HCT116 (cell line): ENCODE results near the gene BCO2. TPM values are rescaled to one million over a fixed set of nuclear protein-coding genes. Genes with fewer than 3 reads are reported as not detected.

Experiments used
- ATAC-seq: fragments of 200-7000 bp; cut with Tn5 transposase; 2 replicates; pipeline ENCODE4 v1.9.1; 2020; ENCODE audit warnings: mild to moderate bottlenecking, moderate library complexity
- BruUV-seq: library from RNA; stranded (reverse); fragments of 400-500 nt; replicated peaks from 2 replicates; lab custom pipeline; 2021; lab: Mats Ljungman, UMichigan
- CTCF ChIA-PET: fragments of 300-600 bp; sonication (Branson Sonifier 250); formaldehyde crosslinking; loops from one replicate; lab custom pipeline; 2021; ENCODE audit warnings: antibody characterized with exemption; lab: Charles Lee
- POLR2A ChIA-PET: fragments of 300-600, 350-600 bp; sonication (Branson Sonifier 250); formaldehyde crosslinking; loops from one replicate; lab custom pipeline; 2021; ENCODE audit warnings: antibody characterized with exemption; lab: Charles Lee
- RAD21 ChIA-PET, 2 experiments: fragments of 300-600 bp; sonication (Branson Sonifier 250); formaldehyde crosslinking; loops; one replicate each; lab custom pipeline; 2023; ENCODE audit warnings: low total read pairs in 2 of 2; ENCODE audit not compliant: uncharacterized antibody in 2 of 2, unreplicated experiment in 2 of 2, low non-redundant PET in 1 of 2; lab: Charles Lee
- DNase-seq: peaks from one replicate; pipeline ENCODE4 v3.0.0-alpha.2; 2010; ENCODE audit warnings: low read depth, low spot score
- H2AFZ ChIP-seq: fragments of 200-600 bp; shearing (Covaris generic), sonication (generic); 2 replicates; pipeline ENCODE4 v1.6.1; 2017; ENCODE audit warnings: low read depth, mixed run types, mixed read lengths, antibody characterized with exemption, low read length; ENCODE audit not compliant: poor library complexity, severe bottlenecking
- H3K27ac ChIP-seq: 2 replicates; pipeline ENCODE4 v1.5.1; 2012; ENCODE audit warnings: low read depth, low read length
- H3K27me3 ChIP-seq: fragments of 200-600 bp; sonication (generic); 2 replicates; pipeline ENCODE4 v1.6.1; 2016; ENCODE audit warnings: mixed run types, low read length, mixed read lengths; ENCODE audit not compliant: insufficient read depth
- H3K36me3 ChIP-seq, 2 experiments: fragments of 200-500 bp in 1 of 2; fragments of 200-600 bp in 1 of 2; sonication (Bioruptor generic) in 1 of 2; sonication (generic) in 1 of 2; 2 replicates each; pipeline versions ENCODE4 v1.5.1 to v1.6.1; 2014 to 2016; ENCODE audit warnings: low read length in 2 of 2, inconsistent platforms in 1 of 2, mixed read lengths in 1 of 2, mixed run types in 1 of 2; ENCODE audit not compliant: insufficient read depth in 2 of 2, control insufficient read depth in 1 of 2
- H3K4me1 ChIP-seq, 2 experiments: fragments of 200-600 bp in 1 of 2; sonication (generic) in 1 of 2; 2 replicates each; pipeline versions ENCODE4 v1.5.1 to v1.6.1; 2012 to 2017; ENCODE audit warnings: low read length in 2 of 2, inconsistent platforms in 1 of 2, mild to moderate bottlenecking in 1 of 2, mixed read lengths in 1 of 2, mixed run types in 1 of 2, moderate library complexity in 1 of 2; ENCODE audit not compliant: insufficient read depth in 2 of 2, control insufficient read depth in 1 of 2
- H3K4me2 ChIP-seq: fragments of 200-600 bp; sonication (generic); 2 replicates; pipeline ENCODE4 v1.6.1; 2017; ENCODE audit warnings: mixed run types, low read length, mixed read lengths
- H3K4me3 ChIP-seq, 2 experiments: fragments of 200-600 bp in 1 of 2; sonication (generic) in 1 of 2; replicated peaks in 1 of 2; 2 replicates each; pipeline ENCODE4 v1.5.1; 2011 to 2016; ENCODE audit warnings: low read length in 2 of 2, control low read depth in 1 of 2, low read depth in 1 of 2, mild to moderate bottlenecking in 1 of 2, mixed read lengths in 1 of 2, mixed run types in 1 of 2
- H3K79me2 ChIP-seq: fragments of 200-600 bp; sonication (generic); 2 replicates; pipeline ENCODE4 v1.6.1; 2017; ENCODE audit warnings: mild to moderate bottlenecking, mixed run types, low read length, moderate library complexity, mixed read lengths; ENCODE audit not compliant: insufficient read depth
- H3K9ac ChIP-seq: fragments of 200-600 bp; sonication (generic); 2 replicates; pipeline ENCODE4 v1.6.1; 2016; ENCODE audit warnings: low read length, mixed read lengths
- H3K9me2 ChIP-seq: fragments of 200-600 bp; sonication (generic), shearing (Covaris generic); 2 replicates; pipeline ENCODE4 v1.6.1; 2017; ENCODE audit warnings: mixed run types, mild to moderate bottlenecking, moderate library complexity; ENCODE audit not compliant: insufficient read depth
- H3K9me3 ChIP-seq, 2 experiments: fragments of 200-500 bp in 1 of 2; fragments of 200-600 bp in 1 of 2; sonication (Bioruptor generic) in 1 of 2; sonication (generic) in 1 of 2; 2 replicates each; pipeline ENCODE4 v1.6.1; 2014 to 2017; ENCODE audit warnings: low read length in 2 of 2, mixed read lengths in 2 of 2, inconsistent platforms in 1 of 2, low read depth in 1 of 2, mild to moderate bottlenecking in 1 of 2, mixed run types in 1 of 2, moderate library complexity in 1 of 2; ENCODE audit not compliant: control insufficient read depth in 1 of 2, insufficient read depth in 1 of 2
- H4K20me1 ChIP-seq: fragments of 200-600 bp; sonication (generic), shearing (Covaris generic); 2 replicates; pipeline ENCODE4 v1.6.1; 2017; ENCODE audit warnings: mixed run types, mild to moderate bottlenecking, moderate library complexity; ENCODE audit not compliant: insufficient read depth
- CEBPB ChIP-seq: IDR thresholded peaks from 2 replicates; pipeline ENCODE4 v1.6.1; 2012; ENCODE audit warnings: low read depth
- EZH2 ChIP-seq: fragments of 200-600 bp; sonication (generic); IDR thresholded peaks from 2 replicates; pipeline ENCODE4 v1.6.1; 2017; ENCODE audit warnings: antibody characterized with exemption, mixed run types
- EZH2phosphoT487 ChIP-seq: fragments of 200-600 bp; IDR thresholded peaks from 2 replicates; pipeline ENCODE4 v1.6.1; 2018; ENCODE audit warnings: antibody characterized with exemption, borderline replicate concordance
- JUND ChIP-seq: IDR thresholded peaks from 2 replicates; pipeline ENCODE4 v1.6.1; 2012
- POLR2A ChIP-seq: IDR thresholded peaks from 2 replicates; pipeline ENCODE4 v1.7.0; 2011; ENCODE audit warnings: borderline replicate concordance; ENCODE audit not compliant: insufficient read depth, insufficient read length; ENCODE audit errors: extremely low read depth
- RAD21 ChIP-seq: IDR thresholded peaks from 2 replicates; pipeline ENCODE4 v1.6.1; 2012; ENCODE audit warnings: low read depth, mild to moderate bottlenecking
- SP1 ChIP-seq: IDR thresholded peaks from 2 replicates; pipeline ENCODE4 v1.6.1; 2012; ENCODE audit warnings: low read depth
- SRF ChIP-seq: IDR thresholded peaks from 2 replicates; pipeline ENCODE4 v1.6.1; 2012; ENCODE audit warnings: low read depth
- YY1 ChIP-seq: IDR thresholded peaks from 2 replicates; pipeline ENCODE4 v1.6.1; 2011; ENCODE audit warnings: low read length, low read depth, moderate library complexity, mild to moderate bottlenecking; ENCODE audit not compliant: insufficient replicate concordance; ENCODE audit errors: extremely low read depth
- ZBTB33 ChIP-seq: IDR thresholded peaks from 2 replicates; pipeline ENCODE4 v1.6.1; 2011; ENCODE audit warnings: mild to moderate bottlenecking, low read length, moderate library complexity; ENCODE audit not compliant: insufficient replicate concordance; ENCODE audit errors: extremely low read depth
- intact Hi-C: fragments of 100-400 bp; cut with micrococcal nuclease; formaldehyde crosslinking; loops from 2 replicates; pipeline ENCODE4 v1.10.0; 2022
- total RNA-seq: library from RNA; stranded (reverse); gene quantifications from one replicate; pipeline ENCODE4 v1.2.1, GENCODE V29; 2021; ENCODE audit not compliant: unreplicated experiment
- TF ChIP-seq, protein P1 (sequence below): IDR thresholded peaks from 2 replicates; pipeline ENCODE4 v1.6.1; 2012
- TF ChIP-seq, protein P2 (sequence below), 3 experiments: fragments of 200-600 bp in 1 of 3; sonication (generic) in 1 of 3; IDR thresholded peaks in 2 of 3; conservative IDR thresholded peaks in 1 of 3; 2 replicates each; pipeline ENCODE4 v1.5.1; 2012 to 2017; ENCODE audit warnings: low read depth in 2 of 3, low read length in 2 of 3, antibody characterized with exemption in 1 of 3, borderline replicate concordance in 1 of 3, control low read depth in 1 of 3, mild to moderate bottlenecking in 1 of 3, mixed read lengths in 1 of 3, mixed run types in 1 of 3, moderate library complexity in 1 of 3; ENCODE audit not compliant: insufficient read depth in 1 of 3

BCO2 gene
- total RNA-seq, 1 experiment from 2014 or later, result 4.0 TPM

- TF ChIP-seq CEBPB (no peak), YY1 (no peak), SRF (no peak), SP1 (no peak), POLR2A (no peak)
- TF ChIP-seq, protein P1, sequence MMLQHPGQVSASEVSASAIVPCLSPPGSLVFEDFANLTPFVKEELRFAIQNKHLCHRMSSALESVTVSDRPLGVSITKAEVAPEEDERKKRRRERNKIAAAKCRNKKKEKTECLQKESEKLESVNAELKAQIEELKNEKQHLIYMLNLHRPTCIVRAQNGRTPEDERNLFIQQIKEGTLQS, result no peak
- TF ChIP-seq, protein P2, sequence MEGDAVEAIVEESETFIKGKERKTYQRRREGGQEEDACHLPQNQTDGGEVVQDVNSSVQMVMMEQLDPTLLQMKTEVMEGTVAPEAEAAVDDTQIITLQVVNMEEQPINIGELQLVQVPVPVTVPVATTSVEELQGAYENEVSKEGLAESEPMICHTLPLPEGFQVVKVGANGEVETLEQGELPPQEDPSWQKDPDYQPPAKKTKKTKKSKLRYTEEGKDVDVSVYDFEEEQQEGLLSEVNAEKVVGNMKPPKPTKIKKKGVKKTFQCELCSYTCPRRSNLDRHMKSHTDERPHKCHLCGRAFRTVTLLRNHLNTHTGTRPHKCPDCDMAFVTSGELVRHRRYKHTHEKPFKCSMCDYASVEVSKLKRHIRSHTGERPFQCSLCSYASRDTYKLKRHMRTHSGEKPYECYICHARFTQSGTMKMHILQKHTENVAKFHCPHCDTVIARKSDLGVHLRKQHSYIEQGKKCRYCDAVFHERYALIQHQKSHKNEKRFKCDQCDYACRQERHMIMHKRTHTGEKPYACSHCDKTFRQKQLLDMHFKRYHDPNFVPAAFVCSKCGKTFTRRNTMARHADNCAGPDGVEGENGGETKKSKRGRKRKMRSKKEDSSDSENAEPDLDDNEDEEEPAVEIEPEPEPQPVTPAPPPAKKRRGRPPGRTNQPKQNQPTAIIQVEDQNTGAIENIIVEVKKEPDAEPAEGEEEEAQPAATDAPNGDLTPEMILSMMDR (IDR thresholded peaks at IDR 0.05 in 2 of 3, conservative IDR thresholded peaks at IDR 0.05 in 1 of 3; ENCODE audit: borderline replicate concordance in 1 of 3, insufficient read depth in 1 of 3, low read depth in 2 of 3, low read length in 2 of 3), result no peak
- TF ChIP-seq, all 23 proteins: peak for 0
These were observed 10.3 kb upstream of the BCO2 start (continued) for GRCh38 chr11:112165049-112165448.

GRCh38 chr11:112166562-112166961 lies 8.8 kb upstream of the BCO2 start:
- ChIA-PET CTCF (no interaction called here), RAD21 (no interaction called here)
- no peak overlapping the region for H3K9ac ChIP-seq
- no peaks in the 10 kb centered on the region for H4K20me1 ChIP-seq
- no TSS peak for BruUV-seq
- peaks cover 24% of the 10 kb centered on the region for H3K79me2 ChIP-seq
- DNase-seq (no peak), ATAC-seq (no peak)
- no peak overlapping the region for H3K27ac ChIP-seq
- no peak overlapping the region; the same call in 1 of the 2 replicates for H3K4me2 ChIP-seq
- intact Hi-C loops, result no loop called here
- H3K9me2 ChIP-seq, result no peaks in the 10 kb centered on the region
- H3K36me3 ChIP-seq, result peaks cover 0 to 4% of the 10 kb centered on the region in 2 experiments; a peak in 2 of 4 replicates
- H3K4me3 ChIP-seq, result no peak overlapping the region
- H3K9me3 ChIP-seq, result no peaks in the 10 kb centered on the region
- TF ChIP-seq YY1 (no peak), CEBPB (no peak), EZH2phosphoT487 (no peak), POLR2A (no peak), JUND (no peak), RAD21 (no peak), ZBTB33 (no peak), EZH2 (no peak)
- TF ChIP-seq, protein P1, result no peak
- TF ChIP-seq, protein P2 (IDR thresholded peaks at IDR 0.05 in 2 of 3, conservative IDR thresholded peaks at IDR 0.05 in 1 of 3; ENCODE audit: borderline replicate concordance in 1 of 3, insufficient read depth in 1 of 3, low read depth in 2 of 3, low read length in 2 of 3), result no peak
- TF ChIP-seq, all 23 proteins: peak for 0
- H3K4me1 ChIP-seq, result peaks cover 11 to 40% of the 10 kb centered on the region in 2 experiments
- POLR2A ChIA-PET, result no interaction called here
- no peaks in the 10 kb centered on the region for H3K27me3 ChIP-seq
- H2AFZ ChIP-seq, result peak overlapping the region; percentile 37
